K562 (cell line): ENCODE measurements around the gene TNF. TPM values are rescaled to one million over a fixed set of nuclear protein-coding genes. Genes with fewer than 3 reads are reported as not detected.

Source experiments
- ARID2 ChIP-seq: fragments of 450-650 bp; IDR thresholded peaks from 2 replicates; pipeline ENCODE4 v1.6.1; 2017; ENCODE audit warnings: antibody characterized with exemption, mild to moderate bottlenecking
- CAMTA2 ChIP-seq: fragments of 250-450 bp; sonication (Bioruptor Pico); conservative IDR thresholded peaks from 2 replicates; pipeline ENCODE4 v1.5.1; 2022
- DEAF1 ChIP-seq: fragments of 450-650 bp; formaldehyde crosslinking; IDR thresholded peaks from 2 replicates; pipeline ENCODE4 v1.4.0; 2020; ENCODE audit warnings: mild to moderate bottlenecking, moderate library complexity
- GABPA ChIP-seq: fragments of 200-800 bp; sonication (Bioruptor generic); conservative IDR thresholded peaks from 2 replicates; pipeline ENCODE4 v1.6.1; 2016; ENCODE audit warnings: low read depth, missing genetic modification characterization, missing compliant biosample characterization
- GTF3C2 ChIP-seq: IDR thresholded peaks from 3 replicates; pipeline ENCODE4 v1.6.1; 2011; ENCODE audit warnings: borderline replicate concordance, mild to moderate bottlenecking, moderate library complexity; ENCODE audit not compliant: insufficient read length; ENCODE audit errors: extremely low read depth
- HDAC6 ChIP-seq: IDR thresholded peaks from 2 replicates; pipeline ENCODE4 v1.6.1; 2012; ENCODE audit warnings: low read depth, mild to moderate bottlenecking, control low read depth, inconsistent platforms, low read length, moderate library complexity
- IRF2 ChIP-seq: sonication (generic); formaldehyde crosslinking; IDR thresholded peaks from 2 replicates; pipeline ENCODE4 v1.8.1; 2022; ENCODE audit warnings: mild to moderate bottlenecking, missing genetic modification reagents
- NONO ChIP-seq, 2 experiments: fragments of 200-400 bp in 1 of 2; fragments of 450-650 bp in 1 of 2; formaldehyde crosslinking in 1 of 2; IDR thresholded peaks; 2 replicates each; pipeline ENCODE4 v1.6.1; 2017; ENCODE audit warnings: low read depth in 2 of 2, mild to moderate bottlenecking in 2 of 2, moderate library complexity in 2 of 2, low read length in 1 of 2
- PHB ChIP-seq: fragments of 250-450 bp; sonication (Bioruptor Pico); IDR thresholded peaks from 2 replicates; pipeline ENCODE4 v1.5.0; 2021
- POLR2AphosphoS5 ChIP-seq: IDR thresholded peaks from 2 replicates; pipeline ENCODE4 v1.6.1; 2011; ENCODE audit warnings: mild to moderate bottlenecking, low read depth, low read length, moderate library complexity; ENCODE audit not compliant: control insufficient read depth, insufficient read depth
- RAD21 ChIP-seq, 2 experiments: fragments of 250-450 bp in 1 of 2; fragments of 450-650 bp in 1 of 2; sonication (Bioruptor Pico) in 1 of 2; formaldehyde crosslinking in 1 of 2; IDR thresholded peaks in 1 of 2; conservative IDR thresholded peaks in 1 of 2; 2 replicates each; pipeline versions ENCODE4 v1.4.0 to v1.8.0; 2020 to 2022; ENCODE audit warnings: mild to moderate bottlenecking in 2 of 2, moderate library complexity in 1 of 2
- RBM39 ChIP-seq: fragments of 200-400 bp; formaldehyde crosslinking; optimal IDR thresholded peaks from 2 replicates; pipeline ENCODE3; 2018; ENCODE audit warnings: low read depth, low read length
- RNF2 ChIP-seq: sonication (generic); IDR thresholded peaks from 2 replicates; pipeline ENCODE4 v1.6.1; 2016
- SMARCA4 ChIP-seq: fragments of 450-650 bp; IDR thresholded peaks from 2 replicates; pipeline ENCODE4 v1.6.1; 2016
- SNRNP70 ChIP-seq: fragments of 200-400 bp; formaldehyde crosslinking; optimal IDR thresholded peaks from 2 replicates; pipeline ENCODE3; 2017; ENCODE audit warnings: low read depth, low read length
- TEAD4 ChIP-seq, 2 experiments: sonication (generic) in 1 of 2; formaldehyde crosslinking in 1 of 2; IDR thresholded peaks; 2 replicates each; pipeline versions ENCODE4 v1.6.1 to v1.8.0; 2012 to 2022; ENCODE audit warnings: borderline replicate concordance in 1 of 2, inconsistent platforms in 1 of 2, low read length in 1 of 2, mild to moderate bottlenecking in 1 of 2, missing genetic modification reagents in 1 of 2
- XRCC4 ChIP-seq: IDR thresholded peaks from one replicate; pipeline ENCODE4 v1.6.1; 2011; ENCODE audit not compliant: insufficient read depth, insufficient read length; ENCODE audit errors: extremely low read depth
- YY1 ChIP-seq, 3 experiments: IDR thresholded peaks; 2 replicates each; pipeline ENCODE4 v1.6.1; 2011; ENCODE audit warnings: low read length in 2 of 3, mild to moderate bottlenecking in 2 of 3, moderate library complexity in 2 of 3, borderline replicate concordance in 1 of 3, control low read depth in 1 of 3, low read depth in 1 of 3; ENCODE audit not compliant: insufficient read depth in 3 of 3, insufficient replicate concordance in 2 of 3, control insufficient read depth in 1 of 3, insufficient read length in 1 of 3; ENCODE audit errors: extremely low read depth in 1 of 3
- ZC3H8 ChIP-seq: fragments of 450-650 bp; IDR thresholded peaks from 2 replicates; pipeline ENCODE4 v1.6.1; 2017
- polyA plus RNA-seq, 8 experiments: library from polyadenylated mRNA; depleted of rRNA in 4 of 8; stranded (reverse) in 5 of 8; unstranded in 3 of 8; fragments of >200 nt; fragmentation: Nextera tagmentation in 2 of 8; fragmentation: Illumina TruSeq in 1 of 8; extraction: Ambion mirVana in 2 of 8; extraction: Trizol in 1 of 8; gene quantifications; 2 replicates each; pipeline versions ENCODE4 v1.2.1 to v1.2.3, GENCODE V29; 2011 to 2014; ENCODE audit warnings: inconsistent platforms in 1 of 8, missing spikeins in 1 of 8
- total RNA-seq, 7 experiments: library from RNA; depleted of rRNA in 6 of 7; stranded (reverse); fragments of >200 nt in 6 of 7; fragmentation: Illumina TruSeq in 2 of 7; extraction: Trizol in 2 of 7; gene quantifications; 2 replicates each; pipeline versions ENCODE4 v1.2.1 to v1.2.3, GENCODE V29; 2011 to 2021; ENCODE audit warnings: low replicate concordance in 1 of 7
- TF ChIP-seq, protein P1 (sequence below): fragments of 250-450 bp; sonication (Bioruptor Pico); IDR thresholded peaks from 2 replicates; pipeline ENCODE4 v1.8.0; 2021; ENCODE audit warnings: borderline replicate concordance, mild to moderate bottlenecking, moderate library complexity; ENCODE audit not compliant: poor library complexity, severe bottlenecking
- TF ChIP-seq, protein P2 (sequence below): fragments of 450-650 bp; IDR thresholded peaks from 2 replicates; pipeline ENCODE4 v1.6.1; 2016

The TNF gene
- total and polyA plus RNA-seq, 9 of the 15 experiments (the other 6 are each of a cell fraction or from before 2014, with no cell fraction given): 0.08 to 0.40 TPM; not detected in 7

GRCh38 chr6:31621320-31621939, 46.1 kb downstream of the TNF start (continued):
- no peak for TF ChIP-seq DEAF1 (CRISPR knock-in tag)
- no peak for TF ChIP-seq XRCC4
- TF ChIP-seq NONO (IDR thresholded peaks at IDR 0.05; ENCODE audit: low read depth in 2 of 2, low read length in 1 of 2): no peak
- 0 out of 2 replicates have a peak, but pooled peaks have one; percentile 5 for TF ChIP-seq ARID2
- TF ChIP-seq IRF2 (CRISPR knock-in tag): no peak
- TF ChIP-seq SNRNP70: no peak
- no peak for TF ChIP-seq RBM39
- no peak for TF ChIP-seq RNF2
- no peak for TF ChIP-seq RAD21 (CRISPR knock-in tag; conservative IDR thresholded peaks at IDR 0.05 in 1 of 2, IDR thresholded peaks at IDR 0.05 in 1 of 2)
- TF ChIP-seq PHB (CRISPR knock-in tag): no peak
- TF ChIP-seq, protein P1, sequence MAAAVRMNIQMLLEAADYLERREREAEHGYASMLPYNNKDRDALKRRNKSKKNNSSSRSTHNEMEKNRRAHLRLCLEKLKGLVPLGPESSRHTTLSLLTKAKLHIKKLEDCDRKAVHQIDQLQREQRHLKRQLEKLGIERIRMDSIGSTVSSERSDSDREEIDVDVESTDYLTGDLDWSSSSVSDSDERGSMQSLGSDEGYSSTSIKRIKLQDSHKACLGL: no peak
- TF ChIP-seq HDAC6: no peak
- peak; percentile 66; the same call in 1 of the 2 replicates for TF ChIP-seq ZC3H8
- TF ChIP-seq GTF3C2: no peak
- TF ChIP-seq, protein P2, sequence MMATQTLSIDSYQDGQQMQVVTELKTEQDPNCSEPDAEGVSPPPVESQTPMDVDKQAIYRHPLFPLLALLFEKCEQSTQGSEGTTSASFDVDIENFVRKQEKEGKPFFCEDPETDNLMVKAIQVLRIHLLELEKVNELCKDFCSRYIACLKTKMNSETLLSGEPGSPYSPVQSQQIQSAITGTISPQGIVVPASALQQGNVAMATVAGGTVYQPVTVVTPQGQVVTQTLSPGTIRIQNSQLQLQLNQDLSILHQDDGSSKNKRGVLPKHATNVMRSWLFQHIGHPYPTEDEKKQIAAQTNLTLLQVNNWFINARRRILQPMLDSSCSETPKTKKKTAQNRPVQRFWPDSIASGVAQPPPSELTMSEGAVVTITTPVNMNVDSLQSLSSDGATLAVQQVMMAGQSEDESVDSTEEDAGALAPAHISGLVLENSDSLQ: 0 out of 2 replicates have a peak, but pooled peaks have one; percentile 19
- TF ChIP-seq YY1 (IDR thresholded peaks at IDR 0.05; ENCODE audit: borderline replicate concordance in 1 of 3, control insufficient read depth in 1 of 3, extremely low read depth in 1 of 3, insufficient read depth in 3 of 3, insufficient read length in 1 of 3, insufficient replicate concordance in 2 of 3, low read depth in 1 of 3, low read length in 2 of 3): peak in 1 of 3 experiments; percentile 42
- no peak for TF ChIP-seq CAMTA2 (CRISPR knock-in tag)
- TF ChIP-seq POLR2AphosphoS5: no peak
- TF ChIP-seq GABPA: no peak
- peak; percentile 71; the same call in 1 of the 2 replicates for TF ChIP-seq SMARCA4
- TF ChIP-seq TEAD4 (IDR thresholded peaks at IDR 0.05; ENCODE audit: low read length): no peak
- no peak for TF ChIP-seq TEAD4 (CRISPR knock-in tag; IDR thresholded peaks at IDR 0.05; ENCODE audit: borderline replicate concordance)
